A549 treated with CpdA at 1 μM for 4 hours (cell line): Measurements from ENCODE around the gene ANTXR1. TPM values are rescaled to one million over a fixed set of nuclear protein-coding genes. Genes with fewer than 3 reads are reported as not detected.

ENCODE experiments used
- total RNA-seq: library from RNA; stranded (reverse); fragments of 200-300 nt; extraction: Qiagen RNA extraction; gene quantifications from 5 replicates; pipeline ENCODE4 v1.2.3, GENCODE V29; 2022; ENCODE audit warnings: low read depth

ANTXR1 gene
- total RNA-seq = 112 to 165 TPM (median 140 TPM) in 5 replicates

DNA sequence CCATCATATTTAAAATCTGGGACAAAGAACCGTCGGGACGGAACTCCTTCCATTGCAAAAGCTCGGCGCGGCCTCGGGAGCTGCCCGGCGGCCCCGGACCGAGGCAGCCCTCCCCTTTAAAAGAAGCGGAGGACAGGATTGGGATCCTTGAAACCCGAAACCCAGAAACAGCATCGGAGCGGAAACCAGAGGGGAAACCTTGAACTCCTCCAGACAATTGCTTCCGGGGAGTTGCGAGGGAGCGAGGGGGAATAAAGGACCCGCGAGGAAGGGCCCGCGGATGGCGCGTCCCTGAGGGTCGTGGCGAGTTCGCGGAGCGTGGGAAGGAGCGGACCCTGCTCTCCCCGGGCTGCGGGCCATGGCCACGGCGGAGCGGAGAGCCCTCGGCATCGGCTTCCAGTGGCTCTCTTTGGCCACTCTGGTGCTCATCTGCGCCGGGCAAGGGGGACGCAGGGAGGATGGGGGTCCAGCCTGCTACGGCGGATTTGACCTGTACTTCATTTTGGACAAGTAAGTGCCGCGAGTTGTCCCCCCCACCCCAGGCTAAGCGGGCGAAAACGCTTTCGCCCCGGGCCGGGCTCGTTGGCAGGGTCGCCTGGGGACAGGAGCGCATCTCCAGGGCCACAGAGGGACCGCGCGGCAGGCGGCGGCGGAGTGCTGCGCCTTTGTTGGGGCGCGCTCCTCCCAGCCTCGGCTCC is at the start of gene ANTXR1:
Gene ANTXR1, plus strand, starts transcription at position 38 of the 698 bp plus-strand sequence. Its CDS starts 321 bp downstream, at position 359.

DNA sequence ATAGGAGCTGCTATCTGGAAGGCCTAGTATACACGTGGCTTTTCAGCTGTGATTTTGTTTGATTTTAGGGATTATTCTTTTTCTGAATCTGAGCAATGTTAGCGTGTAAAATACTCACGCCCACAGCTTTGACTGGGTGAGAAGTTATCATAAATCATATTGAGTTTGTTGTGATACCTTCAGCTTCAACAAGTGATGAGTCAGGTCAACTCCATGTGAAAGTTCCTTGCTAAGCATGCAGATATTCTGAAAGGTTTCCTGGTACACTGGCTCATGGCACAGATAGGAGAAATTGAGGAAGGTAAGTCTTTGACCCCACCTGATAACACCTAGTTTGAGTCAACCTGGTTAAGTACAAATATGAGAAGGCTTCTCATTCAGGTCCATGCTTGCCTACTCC is 38.7 kb upstream of the ANTXR1 start, which contains the start of gene GKN1:
Gene GKN1, plus strand, starts transcription at position 386 of the 400 bp plus-strand sequence. CDS start 42 bp downstream, outside the sequence.

Other genes starting within 250 kb of the ANTXR1 start
- gene BMP10, start 141.8 kb upstream of the ANTXR1 start, total RNA-seq = not detected in 5 replicates
- gene GKN2, start 60.3 kb upstream of the ANTXR1 start, total RNA-seq = 2.6 to 3.8 TPM (median 3.4 TPM) in 5 replicates
- gene GKN1, start 38.5 kb upstream of the ANTXR1 start, total RNA-seq = 0.49 to 0.73 TPM (median 0.64 TPM) in 5 replicates